ENCODE measurements around the gene PRPF19.

PRPF19 gene

DNA sequence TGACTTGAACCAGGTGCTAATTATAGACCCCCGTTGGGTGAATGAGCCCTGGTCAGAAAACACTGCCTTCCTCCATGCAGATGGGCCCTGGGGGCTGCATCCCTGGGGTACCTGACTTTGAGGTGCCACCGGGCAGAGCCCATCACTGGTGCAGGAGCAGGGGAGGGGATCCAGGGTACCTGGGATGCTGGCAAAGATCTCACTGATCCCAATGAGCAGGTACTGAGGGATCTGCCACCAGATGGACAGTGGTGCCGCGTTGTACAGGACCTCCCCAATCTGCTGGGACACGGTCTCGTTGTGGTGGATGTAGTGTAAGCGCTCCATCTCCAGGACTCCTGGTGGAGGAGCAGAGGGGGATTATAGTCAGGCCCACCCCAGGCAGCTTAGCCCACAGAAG is 32.9 kb upstream of the PRPF19 start:
- H3K36me3 ChIP-seq (ENCODE audit: low read length), result no peaks in the 10 kb centered on the region

DNA sequence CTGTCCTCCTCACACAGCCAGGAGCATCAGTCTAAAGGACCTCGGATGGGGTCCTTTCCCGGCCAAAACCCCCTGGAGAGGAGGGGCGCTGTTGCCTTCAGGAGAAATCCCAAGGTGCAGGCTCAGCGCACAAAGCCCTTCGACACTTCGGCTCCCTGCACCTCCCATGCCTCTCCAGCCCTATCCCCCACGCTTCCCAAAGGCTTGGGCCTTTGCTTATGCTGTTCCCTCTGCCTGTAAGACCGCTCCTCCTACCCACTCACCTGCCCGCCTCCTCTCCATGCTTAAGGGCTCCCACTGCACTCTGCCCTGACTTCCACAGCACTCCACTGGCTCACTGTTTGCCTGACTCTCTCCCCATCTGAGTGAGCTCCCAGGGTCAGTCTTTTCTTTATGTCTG is 32.1 kb upstream of the PRPF19 start:
- Histone ChIP-seq H3K27ac (ENCODE audit: low read depth, low read length) (no peak overlapping the region), H3K4me2 (ENCODE audit: low read depth, low read length, poor library complexity, severe bottlenecking) (no peak overlapping the region), H3K9ac (ENCODE audit: low read length) (no peak overlapping the region), H3F3A (ENCODE audit: insufficient read depth) (no peaks in the 10 kb centered on the region), H3K9me2 (replicated peaks; ENCODE audit: insufficient read depth, low read length) (no peaks in the 10 kb centered on the region), H3K79me2 (ENCODE audit: insufficient read depth, low read length) (no peaks in the 10 kb centered on the region), H3K9me3 (ENCODE audit: insufficient read depth, low read length) (no peaks in the 10 kb centered on the region), H4K20me1 (ENCODE audit: low read depth, low read length) (no peaks in the 10 kb centered on the region), H3K36me3 (ENCODE audit: low read length) (no peaks in the 10 kb centered on the region), H3K4me3 (ENCODE audit: insufficient read depth, low read length, poor library complexity, severe bottlenecking) (no peak overlapping the region), H3K27me3 (ENCODE audit: low read length) (no peaks in the 10 kb centered on the region), H2AFZ (ENCODE audit: low read depth, low read length, severe bottlenecking) (no peak overlapping the region)
- no peak for TF ChIP-seq EZH2phosphoT487 (conservative IDR thresholded peaks at IDR 0.05; ENCODE audit: low read length)
- TF ChIP-seq, protein P1, sequence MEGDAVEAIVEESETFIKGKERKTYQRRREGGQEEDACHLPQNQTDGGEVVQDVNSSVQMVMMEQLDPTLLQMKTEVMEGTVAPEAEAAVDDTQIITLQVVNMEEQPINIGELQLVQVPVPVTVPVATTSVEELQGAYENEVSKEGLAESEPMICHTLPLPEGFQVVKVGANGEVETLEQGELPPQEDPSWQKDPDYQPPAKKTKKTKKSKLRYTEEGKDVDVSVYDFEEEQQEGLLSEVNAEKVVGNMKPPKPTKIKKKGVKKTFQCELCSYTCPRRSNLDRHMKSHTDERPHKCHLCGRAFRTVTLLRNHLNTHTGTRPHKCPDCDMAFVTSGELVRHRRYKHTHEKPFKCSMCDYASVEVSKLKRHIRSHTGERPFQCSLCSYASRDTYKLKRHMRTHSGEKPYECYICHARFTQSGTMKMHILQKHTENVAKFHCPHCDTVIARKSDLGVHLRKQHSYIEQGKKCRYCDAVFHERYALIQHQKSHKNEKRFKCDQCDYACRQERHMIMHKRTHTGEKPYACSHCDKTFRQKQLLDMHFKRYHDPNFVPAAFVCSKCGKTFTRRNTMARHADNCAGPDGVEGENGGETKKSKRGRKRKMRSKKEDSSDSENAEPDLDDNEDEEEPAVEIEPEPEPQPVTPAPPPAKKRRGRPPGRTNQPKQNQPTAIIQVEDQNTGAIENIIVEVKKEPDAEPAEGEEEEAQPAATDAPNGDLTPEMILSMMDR (IDR thresholded peaks at IDR 0.05; ENCODE audit: insufficient read depth, low read length, poor library complexity, severe bottlenecking), result no peak

More for the DNA sequence above, 32.9 kb upstream of the PRPF19 start:
- no peak overlapping the region for H2AFZ ChIP-seq (ENCODE audit: low read depth, low read length, severe bottlenecking)
- H4K20me1 ChIP-seq (ENCODE audit: low read depth, low read length), result no peaks in the 10 kb centered on the region
- no peaks in the 10 kb centered on the region for H3K9me2 ChIP-seq (replicated peaks; ENCODE audit: insufficient read depth, low read length)
- H3K4me2 ChIP-seq (ENCODE audit: low read depth, low read length, poor library complexity, severe bottlenecking), result no peak overlapping the region
- H3K9me3 ChIP-seq (ENCODE audit: insufficient read depth, low read length), result no peaks in the 10 kb centered on the region
- H3K9ac ChIP-seq (ENCODE audit: low read length), result no peak overlapping the region
- no peaks in the 10 kb centered on the region for H3K27me3 ChIP-seq (ENCODE audit: low read length)
- TF ChIP-seq EZH2phosphoT487 (conservative IDR thresholded peaks at IDR 0.05; ENCODE audit: low read length), result no peak
- TF ChIP-seq, protein P1 (IDR thresholded peaks at IDR 0.05; ENCODE audit: insufficient read depth, low read length, poor library complexity, severe bottlenecking), result no peak
- H3F3A ChIP-seq (ENCODE audit: insufficient read depth), result no peaks in the 10 kb centered on the region
- no peak overlapping the region for H3K27ac ChIP-seq (ENCODE audit: low read depth, low read length)
- H3K4me3 ChIP-seq (ENCODE audit: insufficient read depth, low read length, poor library complexity, severe bottlenecking), result no peak overlapping the region
- no peaks in the 10 kb centered on the region for H3K79me2 ChIP-seq (ENCODE audit: insufficient read depth, low read length)

DNA sequence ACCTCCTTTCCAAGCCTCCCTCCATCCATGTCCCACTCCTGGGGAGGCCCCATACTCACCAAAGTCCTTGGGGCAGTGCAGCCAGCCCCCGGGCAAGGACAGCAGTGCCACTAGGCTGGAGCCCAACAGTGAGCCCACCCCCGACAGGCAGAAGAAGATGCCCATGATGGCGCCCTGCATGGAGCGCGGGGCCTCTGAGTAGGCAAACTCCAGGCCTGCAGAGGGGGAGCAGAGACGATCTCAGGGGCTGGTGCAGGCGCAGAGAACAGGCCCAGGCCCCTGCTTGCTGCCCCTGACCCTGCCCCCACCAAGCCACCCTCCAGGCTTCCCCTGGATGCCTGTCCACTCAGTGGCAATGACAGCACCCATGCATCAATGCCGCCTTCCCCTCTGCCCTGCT is 31.4 kb upstream of the PRPF19 start:
- H3F3A ChIP-seq (ENCODE audit: insufficient read depth), result peaks cover 2% of the 10 kb centered on the region; the same call in 1 of the 2 replicates
- no peaks in the 10 kb centered on the region for H3K36me3 ChIP-seq (ENCODE audit: low read length)
- no peaks in the 10 kb centered on the region for H4K20me1 ChIP-seq (ENCODE audit: low read depth, low read length)
- H3K79me2 ChIP-seq (ENCODE audit: insufficient read depth, low read length), result no peaks in the 10 kb centered on the region
- H3K9ac ChIP-seq (ENCODE audit: low read length), result no peak overlapping the region
- no peak overlapping the region for H2AFZ ChIP-seq (ENCODE audit: low read depth, low read length, severe bottlenecking)
- H3K9me3 ChIP-seq (ENCODE audit: insufficient read depth, low read length), result no peaks in the 10 kb centered on the region
- H3K4me3 ChIP-seq (ENCODE audit: insufficient read depth, low read length, poor library complexity, severe bottlenecking), result no peak overlapping the region
- no peaks in the 10 kb centered on the region for H3K9me2 ChIP-seq (replicated peaks; ENCODE audit: insufficient read depth, low read length)
- no peak overlapping the region for H3K27ac ChIP-seq (ENCODE audit: low read depth, low read length)
- no peak for TF ChIP-seq EZH2phosphoT487 (conservative IDR thresholded peaks at IDR 0.05; ENCODE audit: low read length)
- TF ChIP-seq, protein P1 (IDR thresholded peaks at IDR 0.05; ENCODE audit: insufficient read depth, low read length, poor library complexity, severe bottlenecking), result no peak
- H3K4me2 ChIP-seq (ENCODE audit: low read depth, low read length, poor library complexity, severe bottlenecking), result no peak overlapping the region
- H3K27me3 ChIP-seq (ENCODE audit: low read length), result no peaks in the 10 kb centered on the region

All from SU-DHL-6 (cell line).